ENCODE results near the gene BTRC. TPM values are rescaled to one million over a fixed set of nuclear protein-coding genes. Genes with fewer than 3 reads are reported as not detected.

The BTRC gene
- total RNA-seq, 2 donors from 2014 or later, result 8.8 to 9.9 TPM

DNA sequence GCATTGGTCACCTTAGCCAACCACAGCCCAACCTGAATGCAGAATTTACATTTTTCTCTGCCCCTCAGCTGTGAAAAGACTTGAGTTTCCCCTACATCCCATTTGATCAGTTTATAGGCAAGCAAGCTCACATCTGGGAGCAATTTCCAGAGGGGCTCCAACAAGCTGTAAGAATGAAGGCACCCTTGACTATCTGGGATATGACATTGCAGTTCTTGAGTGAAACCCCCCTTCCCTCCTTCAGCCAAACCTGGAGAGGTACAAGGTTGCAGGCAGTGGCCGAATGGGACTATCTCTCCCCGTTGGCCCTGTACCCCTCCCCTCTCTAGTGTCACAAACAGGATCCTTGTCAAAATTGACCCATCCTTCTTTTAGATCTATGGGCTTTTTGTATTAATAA, 203.6 kb downstream of the BTRC start:
- ATAC-seq, result no peak

DNA sequence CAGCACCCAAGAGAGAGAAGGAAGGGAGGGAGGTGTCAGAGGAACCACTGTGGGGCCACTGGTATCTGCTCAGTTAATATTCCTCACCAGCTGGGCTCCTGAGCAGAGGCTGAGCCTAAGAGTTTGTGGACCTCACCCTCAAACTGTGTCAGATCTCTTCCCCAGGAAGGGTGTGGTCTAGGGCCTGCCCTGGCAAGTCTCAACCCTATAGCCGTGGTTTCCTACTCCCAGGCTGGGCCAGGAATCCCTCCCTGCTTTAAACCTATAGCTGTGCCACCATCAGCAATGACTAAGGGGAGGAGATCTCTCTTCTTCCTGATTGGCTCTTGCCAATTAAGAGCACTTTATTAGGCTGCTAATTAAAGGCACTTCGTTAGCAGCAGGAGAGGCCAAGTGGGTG, 204.2 kb downstream of the BTRC start:
- Histone ChIP-seq H3K4me3 (no peak overlapping the region), H3K9me3 (no peaks in the 10 kb centered on the region), H3K4me1 (no peaks in the 10 kb centered on the region), H3K27me3 (no peaks in the 10 kb centered on the region), H3K36me3 (replicated peaks in 1 of 2; ENCODE audit: insufficient read depth in 1 of 2, low read depth in 2 of 2) (no peaks in the 10 kb centered on the region), H3K27ac (no peak overlapping the region)
- intact Hi-C loops (cut with DNase I), result no loop called here
- WGBS, 2 donors, result 57 to 100% methylated on average over 2 of the region's 2 CpGs
- no peak for ATAC-seq
- DNase-seq, result no peak
- TF ChIP-seq POLR2A (IDR thresholded peaks at IDR 0.05), result no peak

More for the DNA sequence above, 203.6 kb downstream of the BTRC start:
- intact Hi-C loops (cut with DNase I), result no loop called here
- Histone ChIP-seq H3K4me1 (no peaks in the 10 kb centered on the region), H3K4me3 (no peak overlapping the region), H3K36me3 (replicated peaks in 1 of 2; ENCODE audit: insufficient read depth in 1 of 2, low read depth in 2 of 2) (no peaks in the 10 kb centered on the region), H3K9me3 (no peaks in the 10 kb centered on the region), H3K27ac (no peak overlapping the region), H3K27me3 (no peaks in the 10 kb centered on the region)
- TF ChIP-seq POLR2A (IDR thresholded peaks at IDR 0.05), result no peak
- TF ChIP-seq, protein P1, sequence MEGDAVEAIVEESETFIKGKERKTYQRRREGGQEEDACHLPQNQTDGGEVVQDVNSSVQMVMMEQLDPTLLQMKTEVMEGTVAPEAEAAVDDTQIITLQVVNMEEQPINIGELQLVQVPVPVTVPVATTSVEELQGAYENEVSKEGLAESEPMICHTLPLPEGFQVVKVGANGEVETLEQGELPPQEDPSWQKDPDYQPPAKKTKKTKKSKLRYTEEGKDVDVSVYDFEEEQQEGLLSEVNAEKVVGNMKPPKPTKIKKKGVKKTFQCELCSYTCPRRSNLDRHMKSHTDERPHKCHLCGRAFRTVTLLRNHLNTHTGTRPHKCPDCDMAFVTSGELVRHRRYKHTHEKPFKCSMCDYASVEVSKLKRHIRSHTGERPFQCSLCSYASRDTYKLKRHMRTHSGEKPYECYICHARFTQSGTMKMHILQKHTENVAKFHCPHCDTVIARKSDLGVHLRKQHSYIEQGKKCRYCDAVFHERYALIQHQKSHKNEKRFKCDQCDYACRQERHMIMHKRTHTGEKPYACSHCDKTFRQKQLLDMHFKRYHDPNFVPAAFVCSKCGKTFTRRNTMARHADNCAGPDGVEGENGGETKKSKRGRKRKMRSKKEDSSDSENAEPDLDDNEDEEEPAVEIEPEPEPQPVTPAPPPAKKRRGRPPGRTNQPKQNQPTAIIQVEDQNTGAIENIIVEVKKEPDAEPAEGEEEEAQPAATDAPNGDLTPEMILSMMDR (IDR thresholded peaks at IDR 0.05), result no peak
- DNase-seq, result no peak
- WGBS, 2 donors, result 79 to 81% methylated on average over 2 of the region's 2 CpGs

DNA sequence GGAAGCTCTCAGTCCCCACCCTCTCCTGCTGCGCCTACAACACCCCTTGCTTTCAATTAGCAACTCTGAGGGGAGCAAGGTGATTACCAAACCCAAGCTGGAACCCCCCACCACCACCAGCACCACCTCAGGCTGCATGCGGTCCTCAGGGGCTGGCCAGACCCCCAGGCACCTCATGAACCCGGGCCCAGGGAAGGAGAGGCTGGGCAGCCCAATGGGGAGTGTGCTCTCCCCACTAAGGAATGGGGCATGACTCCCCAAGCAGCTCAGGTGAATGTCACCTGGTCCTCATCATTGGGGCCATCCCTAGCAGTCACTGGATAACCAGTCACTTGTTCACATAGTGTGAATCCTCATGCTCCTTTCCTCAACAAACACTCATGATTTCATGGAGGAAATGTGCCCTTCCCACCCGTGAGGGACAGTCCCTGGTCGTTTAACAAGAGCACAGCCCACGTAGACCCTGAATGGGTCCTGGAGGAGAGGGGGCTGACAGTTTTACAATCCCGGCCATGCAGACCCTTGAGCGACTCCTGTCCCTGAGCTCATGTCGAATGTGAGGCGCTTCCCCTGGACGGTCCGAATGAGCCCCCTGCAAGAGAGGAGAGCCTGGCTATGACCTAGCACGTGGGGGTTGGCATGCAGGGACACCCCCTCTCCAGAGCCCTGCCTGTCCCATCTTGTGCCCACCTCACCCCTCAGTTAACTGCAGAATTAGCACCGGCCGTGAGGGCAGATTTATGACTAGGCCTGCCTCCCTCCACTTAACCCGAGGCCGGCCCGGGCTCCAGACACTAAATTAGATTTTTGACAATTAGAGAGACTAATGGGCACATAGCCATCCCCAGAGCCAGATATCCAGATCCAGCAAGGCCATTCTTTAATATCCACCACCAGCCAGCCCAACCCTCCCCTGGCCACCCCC, 205.0 kb downstream of the BTRC start:
- Histone ChIP-seq H3K4me1 (no peaks in the 10 kb centered on the region), H3K36me3 (replicated peaks in 1 of 2; ENCODE audit: insufficient read depth in 1 of 2, low read depth in 2 of 2) (no peaks in the 10 kb centered on the region), H3K27me3 (no peaks in the 10 kb centered on the region), H3K27ac (no peak overlapping the region), H3K4me3 (no peak overlapping the region), H3K9me3 (no peaks in the 10 kb centered on the region)
- intact Hi-C loops (cut with DNase I), result no loop called here
- DNase-seq (no peak), ATAC-seq (no peak)
- no peak for TF ChIP-seq POLR2A (IDR thresholded peaks at IDR 0.05)
- TF ChIP-seq, protein P1 (IDR thresholded peaks at IDR 0.05), result no peak
- 58 to 63% methylated on average over 14 to 18 of the region's 18 CpGs for WGBS, 2 donors

DNA sequence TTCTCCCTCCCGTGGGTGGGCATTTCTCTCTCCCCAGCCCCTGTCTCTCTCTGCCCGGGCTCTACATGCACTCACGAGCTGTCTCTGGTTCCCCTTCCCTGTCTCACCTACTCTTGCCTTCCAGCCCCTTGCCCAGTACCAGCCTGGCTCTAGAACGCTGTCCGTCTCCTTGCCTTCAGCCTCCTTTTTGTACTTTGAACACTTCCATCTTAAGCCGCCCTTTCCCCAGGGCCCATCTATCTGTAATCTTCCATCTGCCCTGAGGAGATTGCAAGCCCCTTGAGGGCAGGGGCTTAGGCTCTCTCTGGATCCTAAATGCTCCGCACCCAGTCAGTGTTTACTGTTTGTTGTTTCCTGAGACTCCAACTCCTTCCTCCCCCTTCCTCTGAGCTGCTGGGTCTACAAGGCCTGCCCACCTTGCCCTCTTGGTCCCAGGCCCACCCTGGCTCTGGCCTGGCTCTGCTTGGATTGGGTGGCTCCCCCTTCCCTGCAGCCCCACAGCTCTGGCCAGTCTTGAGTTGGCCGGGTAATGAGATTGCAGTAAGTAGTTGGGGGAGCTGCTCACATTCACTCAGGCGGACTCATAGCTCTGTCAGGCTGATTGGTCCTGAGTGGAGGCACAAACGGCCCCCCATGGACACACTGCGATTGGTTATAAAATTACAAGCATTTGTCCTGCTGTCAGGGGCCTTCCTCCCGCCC, 205.8 kb downstream of the BTRC start:
- 66 to 72% methylated on average over 12 of the region's 12 CpGs for WGBS, 2 donors
- no peaks in the 10 kb centered on the region for H3K36me3 ChIP-seq (replicated peaks in 1 of 2; ENCODE audit: insufficient read depth in 1 of 2, low read depth in 2 of 2)
- TF ChIP-seq, protein P1 (IDR thresholded peaks at IDR 0.05), result no peak
- TF ChIP-seq POLR2A (IDR thresholded peaks at IDR 0.05), result no peak
- intact Hi-C loops (cut with DNase I), result loop anchor here (10.0 kb wide), 1 partner anchor 285 kb away; no protein-coding TSS in a partner anchor
- DNase-seq (no peak), ATAC-seq (no peak)
- H3K4me3 ChIP-seq, result no peak overlapping the region
- no peaks in the 10 kb centered on the region for H3K4me1 ChIP-seq
- peaks cover 0 to 1% of the 10 kb centered on the region in 2 donors for H3K27me3 ChIP-seq
- no peaks in the 10 kb centered on the region for H3K9me3 ChIP-seq
- no peak overlapping the region for H3K27ac ChIP-seq

Data from body of pancreas (tissue), 4 donors.